DND-41 (cell line): ENCODE measurements around the gene PDZRN3.

Source experiments
- ATAC-seq: fragments of 200-7000 bp; cut with Tn5 transposase; 3 replicates; pipeline ENCODE4 v1.9.1; 2021; ENCODE audit warnings: low read depth; ENCODE audit not compliant: insufficient read depth
- DNase-seq: peaks from one replicate; pipeline ENCODE4 v3.0.0-alpha.2; 2020
- H2AFZ ChIP-seq: 2 replicates; pipeline ENCODE4 v1.6.0; 2012; ENCODE audit warnings: low read depth, low read length
- H3K27ac ChIP-seq: 2 replicates; pipeline ENCODE4 v1.5.1; 2012; ENCODE audit warnings: low read length, inconsistent platforms
- H3K27me3 ChIP-seq: fragments of 200-600 bp; sonication (generic); 2 replicates; pipeline ENCODE4 v1.6.0; 2012; ENCODE audit warnings: low read length, mild to moderate bottlenecking, inconsistent platforms; ENCODE audit not compliant: insufficient read depth, poor library complexity
- H3K36me3 ChIP-seq: 2 replicates; pipeline ENCODE4 v1.5.1; 2012; ENCODE audit warnings: low read length, inconsistent platforms; ENCODE audit not compliant: insufficient read depth
- H3K4me1 ChIP-seq: 2 replicates; pipeline ENCODE4 v1.5.1; 2012; ENCODE audit warnings: mild to moderate bottlenecking, low read length; ENCODE audit not compliant: insufficient read depth
- H3K4me2 ChIP-seq: 2 replicates; pipeline ENCODE4 v1.6.0; 2012; ENCODE audit warnings: mild to moderate bottlenecking, moderate library complexity, low read length, inconsistent platforms; ENCODE audit not compliant: insufficient read depth
- H3K4me3 ChIP-seq, 2 experiments: fragments of 200-600 bp in 1 of 2; shearing (Covaris generic) in 1 of 2; 2 replicates each; pipeline ENCODE4 v1.5.1; 2012 to 2016; ENCODE audit warnings: inconsistent platforms in 2 of 2, low read length in 2 of 2, mild to moderate bottlenecking in 2 of 2, low read depth in 1 of 2, moderate library complexity in 1 of 2
- H3K79me2 ChIP-seq: 2 replicates; pipeline ENCODE4 v1.6.0; 2012; ENCODE audit warnings: low read length, inconsistent platforms; ENCODE audit not compliant: insufficient read depth
- H3K9ac ChIP-seq: 2 replicates; pipeline ENCODE4 v1.6.0; 2012; ENCODE audit warnings: low read depth, mild to moderate bottlenecking, inconsistent platforms, low read length, moderate library complexity
- H3K9me3 ChIP-seq: 2 replicates; pipeline ENCODE4 v1.5.1; 2012; ENCODE audit warnings: low read length, moderate library complexity, mild to moderate bottlenecking, inconsistent platforms; ENCODE audit not compliant: insufficient read depth, severe bottlenecking
- H4K20me1 ChIP-seq: 2 replicates; pipeline ENCODE4 v1.6.0; 2012; ENCODE audit warnings: low read length; ENCODE audit not compliant: insufficient read depth
- CTCF ChIP-seq: IDR thresholded peaks from 2 replicates; pipeline ENCODE4 v1.5.1; 2012; ENCODE audit warnings: borderline replicate concordance, low read length, moderate library complexity, mild to moderate bottlenecking; ENCODE audit not compliant: poor library complexity, severe bottlenecking; ENCODE audit errors: extremely low read depth
- EZH2 ChIP-seq: IDR thresholded peaks from 3 replicates; pipeline ENCODE4 v1.6.1; 2012; ENCODE audit warnings: borderline replicate concordance, low read depth, mild to moderate bottlenecking, moderate library complexity, low read length, inconsistent platforms; ENCODE audit not compliant: severe bottlenecking

Gene PDZRN3

GRCh38 chr3:73473898-73474416 lies 150.8 kb downstream of the PDZRN3 start:
- Histone ChIP-seq H3K36me3 (no peaks in the 10 kb centered on the region), H3K4me3 (no peak overlapping the region), H3K79me2 (no peaks in the 10 kb centered on the region), H2AFZ (no peak overlapping the region), H3K9me3 (peaks cover 10% of the 10 kb centered on the region), H4K20me1 (no peaks in the 10 kb centered on the region), H3K27me3 (peaks cover 8% of the 10 kb centered on the region), H3K4me1 (no peaks in the 10 kb centered on the region), H3K4me2 (no peak overlapping the region), H3K9ac (no peak overlapping the region), H3K27ac (no peak overlapping the region)
- TF ChIP-seq EZH2: no peak
- TF ChIP-seq CTCF: no peak
- DNase-seq (no peak), ATAC-seq (no peak)

GRCh38 chr3:73473181-73473897 lies 151.4 kb downstream of the PDZRN3 start:
- no peak overlapping the region for H3K27ac ChIP-seq
- no peaks in the 10 kb centered on the region for H3K4me1 ChIP-seq
- H3K4me2 ChIP-seq: no peak overlapping the region
- no peaks in the 10 kb centered on the region for H3K79me2 ChIP-seq
- DNase-seq (no peak), ATAC-seq (no peak)
- peaks cover 10% of the 10 kb centered on the region for H3K9me3 ChIP-seq
- no peaks in the 10 kb centered on the region for H3K36me3 ChIP-seq
- H4K20me1 ChIP-seq: no peaks in the 10 kb centered on the region
- H2AFZ ChIP-seq: no peak overlapping the region
- no peak overlapping the region for H3K9ac ChIP-seq
- peaks cover 8% of the 10 kb centered on the region for H3K27me3 ChIP-seq
- H3K4me3 ChIP-seq: no peak overlapping the region
- no peak for TF ChIP-seq CTCF
- TF ChIP-seq EZH2: no peak

GRCh38 chr3:73471986-73472787 lies 152.6 kb downstream of the PDZRN3 start:
- Histone ChIP-seq H3K36me3 (no peaks in the 10 kb centered on the region), H2AFZ (no peak overlapping the region), H3K9me3 (peaks cover 6% of the 10 kb centered on the region), H3K4me3 (no peak overlapping the region), H3K4me1 (no peaks in the 10 kb centered on the region), H3K4me2 (no peak overlapping the region), H4K20me1 (no peaks in the 10 kb centered on the region), H3K27me3 (peaks cover 8% of the 10 kb centered on the region), H3K9ac (no peak overlapping the region), H3K27ac (no peak overlapping the region), H3K79me2 (no peaks in the 10 kb centered on the region)
- TF ChIP-seq CTCF (no peak), EZH2 (no peak)
- DNase-seq (no peak), ATAC-seq (no peak)
